GM21717 (cell line): ENCODE measurements around the gene FIBCD1.
"Not testable (repeated sequence)": the region's sequence is repeated elsewhere in the genome, so short reads cannot be mapped to it uniquely, and the experiment has no call there.

Experiments
- ATAC-seq: cut with Tn5 transposase; IDR thresholded peaks from one replicate; pipeline ENCODE4 v1.9.1; 2021; ENCODE audit warnings: mild to moderate bottlenecking, moderate library complexity; ENCODE audit not compliant: unreplicated experiment

Gene FIBCD1

DNA sequence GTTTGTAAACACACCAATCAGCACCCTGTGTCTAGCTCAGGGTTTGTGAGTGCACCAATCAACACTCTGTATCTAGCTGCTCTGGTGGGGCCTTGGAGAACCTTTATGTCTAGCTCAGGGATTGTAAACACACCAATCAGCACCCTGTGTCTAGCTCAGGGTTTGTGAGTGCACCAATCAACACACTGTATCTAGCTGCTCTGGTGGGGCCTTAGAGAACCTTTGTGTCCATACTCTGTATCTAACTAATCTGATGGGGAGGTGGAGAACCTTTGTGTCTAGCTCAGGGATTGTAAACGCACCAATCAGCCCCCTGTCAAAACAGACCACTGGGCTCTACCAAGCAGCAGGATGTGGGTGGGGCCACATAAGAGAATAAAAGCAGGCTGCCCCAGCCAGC lies 28.4 kb downstream of the FIBCD1 start:
- not testable (repeated sequence) for ATAC-seq

- not testable (repeated sequence) for ATAC-seq
These were observed 29.0 kb downstream of the FIBCD1 start for GRCh38 chr9:130910041-130910440.

DNA sequence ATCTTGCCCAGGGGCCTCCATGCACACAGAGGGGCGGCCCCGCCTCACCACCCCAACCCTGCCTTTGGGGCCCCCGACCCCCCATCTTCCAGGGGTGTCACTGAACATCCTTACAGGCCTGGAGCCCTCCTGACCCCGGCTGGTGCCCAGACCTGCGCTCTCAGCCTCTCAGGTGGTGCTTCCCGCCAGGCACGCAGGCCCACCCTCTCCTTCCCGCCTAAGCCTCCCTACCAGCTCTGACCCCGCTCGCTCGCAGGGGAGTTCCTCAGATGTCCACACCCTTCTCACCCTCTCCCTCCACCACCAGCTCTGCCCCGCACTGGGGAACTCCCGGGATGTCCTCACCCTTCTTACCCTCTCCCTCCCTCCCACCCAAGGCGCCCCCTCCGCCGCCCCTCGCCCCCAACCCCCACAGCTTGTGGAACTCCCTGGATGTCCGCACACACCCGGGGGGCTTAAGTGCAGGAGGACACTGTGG lies 30.1 kb downstream of the FIBCD1 start:
- ATAC-seq: no peak

DNA sequence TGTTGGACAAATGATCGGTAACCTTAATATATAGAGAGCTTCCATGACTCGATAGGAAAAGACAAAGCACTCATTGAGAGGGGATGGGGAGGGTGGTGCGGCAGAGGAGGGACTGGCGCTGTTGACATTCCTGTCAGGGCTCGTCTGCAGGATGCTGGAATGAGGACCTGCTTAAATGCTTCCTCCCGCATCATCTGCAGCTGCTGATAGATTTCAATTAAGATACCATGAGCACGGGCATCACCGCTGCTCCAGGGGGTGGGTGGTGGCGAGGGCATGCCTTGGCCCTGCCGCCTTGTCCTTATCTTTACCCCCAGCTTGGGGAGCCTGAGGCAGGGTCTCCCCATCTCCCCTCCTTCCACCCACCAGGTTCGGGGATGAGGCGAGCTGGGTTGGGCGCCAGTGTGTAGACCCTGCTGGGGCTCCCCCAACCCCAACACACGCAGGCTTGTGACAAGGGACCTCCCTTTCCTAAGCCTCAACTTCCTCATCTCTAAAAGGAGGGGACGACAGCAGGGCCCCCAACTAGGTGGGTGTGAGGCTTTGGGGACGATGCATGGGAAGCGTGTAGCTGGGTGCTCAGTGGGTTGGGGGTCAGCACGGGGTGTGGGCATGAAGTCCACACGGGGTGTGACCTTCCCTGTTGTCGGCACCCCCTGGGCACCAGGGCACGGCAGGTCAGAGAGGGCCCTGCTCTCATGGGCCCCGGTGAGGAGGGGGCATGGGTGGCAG lies 30.7 kb downstream of the FIBCD1 start:
- no peak for ATAC-seq

DNA sequence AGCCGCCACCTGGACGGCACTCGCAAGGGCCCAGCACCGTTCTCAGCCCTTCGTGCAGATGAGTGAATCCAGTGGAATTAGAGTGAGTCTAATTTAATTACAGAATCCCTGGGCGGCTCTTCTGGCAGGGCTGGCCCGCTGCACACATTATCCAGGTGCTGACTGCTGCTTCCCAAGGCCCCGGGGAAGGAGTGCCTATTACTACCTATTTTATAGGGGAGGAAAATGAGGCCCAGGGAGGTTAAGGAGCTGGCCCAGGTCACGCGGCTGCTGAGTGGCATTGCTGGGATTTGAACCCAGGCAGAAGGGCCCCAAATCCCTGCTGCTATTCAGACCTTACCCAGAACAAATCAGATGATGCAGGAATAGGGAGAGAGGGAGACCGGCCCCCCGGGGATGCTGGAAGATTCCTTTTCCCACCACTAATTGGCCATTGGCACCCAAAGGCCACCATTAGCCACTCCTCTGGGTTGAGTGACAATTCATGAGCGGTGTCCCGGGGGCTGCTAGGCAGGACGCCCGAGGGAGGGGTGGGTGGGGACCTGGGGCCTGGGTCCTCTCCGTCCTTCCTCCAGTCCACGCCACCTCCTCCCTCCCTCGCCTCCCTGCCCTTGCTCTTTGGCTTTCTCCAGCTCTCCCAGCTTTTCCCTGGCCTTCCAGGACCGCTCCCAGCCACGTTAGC lies 32.2 kb downstream of the FIBCD1 start:
- no peak for ATAC-seq

- ATAC-seq: no peak
These were observed 32.9 kb downstream of the FIBCD1 start for GRCh38 chr9:130905902-130906734.

DNA sequence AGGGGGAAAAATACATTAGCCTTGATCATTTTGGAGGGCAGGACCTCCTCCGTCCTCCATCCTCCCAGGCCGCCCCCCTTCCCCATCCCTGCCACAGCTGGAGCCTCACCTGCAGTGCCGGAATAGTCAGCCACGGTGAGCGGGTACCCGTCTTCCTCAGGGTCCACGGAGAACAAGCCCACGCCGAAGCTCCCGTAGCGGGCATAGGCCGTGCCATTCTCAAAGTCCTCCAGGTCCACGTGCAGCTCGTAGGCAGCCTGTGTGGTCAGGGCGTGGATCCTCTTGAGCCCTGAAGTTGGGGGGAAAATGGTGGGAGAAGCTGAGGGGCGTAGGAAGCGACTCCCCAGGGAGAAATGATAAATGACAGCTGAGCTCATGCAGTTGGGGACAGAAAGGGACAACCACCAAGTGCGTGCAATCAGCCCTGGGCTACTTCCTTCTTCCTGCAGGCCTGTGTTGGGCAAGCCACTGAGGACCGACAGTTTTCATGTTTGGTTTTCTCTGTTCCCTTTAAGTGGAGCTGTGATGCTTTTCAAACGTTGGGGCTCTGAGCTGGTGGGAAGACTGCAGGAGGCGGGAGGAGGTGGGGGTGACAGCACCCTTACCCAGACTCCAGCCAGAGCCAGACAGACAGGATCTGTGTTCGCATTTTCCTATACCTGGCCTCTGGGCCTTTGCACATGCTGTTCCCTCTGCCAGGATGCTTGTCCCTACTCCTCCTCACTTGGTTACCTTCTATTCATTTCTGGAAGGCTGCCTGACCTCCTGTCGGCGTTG lies 33.7 kb downstream of the FIBCD1 start:
- ATAC-seq: no peak

DNA sequence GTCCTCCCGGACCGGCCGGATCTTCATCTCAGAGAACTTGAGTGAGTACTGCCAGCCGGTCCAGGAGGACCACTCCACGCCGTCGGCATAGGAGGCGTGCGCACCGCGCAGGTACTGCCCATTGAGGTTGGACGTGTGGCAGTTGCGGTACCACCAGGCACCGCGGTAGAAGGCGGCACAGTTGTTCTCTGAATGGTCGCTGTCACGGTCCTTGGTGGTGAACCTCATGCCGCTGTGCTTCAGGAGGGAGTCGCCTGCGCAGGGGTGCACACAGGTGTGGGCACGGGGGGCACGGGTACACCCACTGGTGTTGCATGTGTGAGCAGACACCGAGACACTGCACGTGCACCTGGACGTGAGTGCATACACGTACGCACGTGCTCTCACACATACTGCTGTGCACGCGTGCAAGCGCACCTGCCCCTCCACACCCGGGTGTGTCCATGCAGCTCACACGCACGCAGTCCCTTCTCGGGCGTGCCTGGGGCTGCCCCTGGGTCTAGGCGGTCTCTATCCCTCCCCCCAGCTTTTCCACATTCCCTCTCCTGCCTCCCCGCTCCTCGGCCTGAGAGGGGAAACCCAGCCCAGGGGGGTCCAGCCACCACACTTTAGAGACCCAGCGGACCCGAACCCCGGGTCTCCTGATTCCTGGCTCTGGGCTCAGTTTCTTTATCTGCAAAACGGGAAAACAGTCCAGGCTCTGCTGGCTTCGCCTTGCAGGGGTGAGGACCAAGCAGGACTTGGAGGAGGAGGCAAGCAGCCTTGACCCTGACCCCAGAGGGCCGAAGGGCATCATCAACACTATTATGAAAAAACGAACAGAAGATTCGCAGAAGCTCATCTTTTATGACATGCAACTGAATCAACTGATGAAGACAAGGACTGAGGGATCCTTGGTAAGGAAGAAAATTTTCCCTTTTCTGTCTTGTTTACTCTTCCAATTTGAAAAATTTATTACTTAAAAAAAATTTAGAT lies 34.7 kb downstream of the FIBCD1 start:
- ATAC-seq: no peak

- no peak for ATAC-seq
These were observed 35.6 kb downstream of the FIBCD1 start for GRCh38 chr9:130903194-130904069.

GRCh38 chr9:130902204-130903185 lies 36.6 kb downstream of the FIBCD1 start:
- no peak for ATAC-seq

GRCh38 chr9:130901498-130902203 lies 37.4 kb downstream of the FIBCD1 start:
- no peak for ATAC-seq

GRCh38 chr9:130900701-130901497 lies 38.1 kb downstream of the FIBCD1 start:
- no peak for ATAC-seq

GRCh38 chr9:130899051-130899748 lies 39.8 kb downstream of the FIBCD1 start:
- no peak for ATAC-seq

DNA sequence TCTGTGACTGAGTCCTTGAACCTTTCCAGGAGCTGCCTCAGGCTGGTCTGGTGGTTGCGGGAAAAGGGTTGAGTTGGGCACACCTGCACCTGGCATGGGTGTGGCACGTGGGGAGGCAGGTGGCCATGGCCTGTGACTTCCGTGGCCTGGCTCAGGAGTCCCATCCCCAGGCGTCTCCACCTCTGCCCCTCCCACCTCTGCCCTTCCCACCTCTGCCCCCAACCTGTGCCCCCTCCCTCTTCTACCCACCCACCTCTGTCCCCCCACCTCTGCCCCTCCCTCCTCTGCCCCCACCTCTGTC lies 40.5 kb downstream of the FIBCD1 start:
- no peak for ATAC-seq

- ATAC-seq: no peak
These were observed 41.0 kb downstream of the FIBCD1 start for GRCh38 chr9:130897848-130898551.
